GM12801 (cell line): ENCODE data around the gene NDUFB6.

Experiments used
- TF ChIP-seq, protein P1 (sequence below): IDR thresholded peaks from one replicate; pipeline ENCODE4 v1.5.1; 2011; ENCODE audit warnings: control low read depth; ENCODE audit not compliant: insufficient read length; ENCODE audit errors: extremely low read depth

NDUFB6 gene

DNA sequence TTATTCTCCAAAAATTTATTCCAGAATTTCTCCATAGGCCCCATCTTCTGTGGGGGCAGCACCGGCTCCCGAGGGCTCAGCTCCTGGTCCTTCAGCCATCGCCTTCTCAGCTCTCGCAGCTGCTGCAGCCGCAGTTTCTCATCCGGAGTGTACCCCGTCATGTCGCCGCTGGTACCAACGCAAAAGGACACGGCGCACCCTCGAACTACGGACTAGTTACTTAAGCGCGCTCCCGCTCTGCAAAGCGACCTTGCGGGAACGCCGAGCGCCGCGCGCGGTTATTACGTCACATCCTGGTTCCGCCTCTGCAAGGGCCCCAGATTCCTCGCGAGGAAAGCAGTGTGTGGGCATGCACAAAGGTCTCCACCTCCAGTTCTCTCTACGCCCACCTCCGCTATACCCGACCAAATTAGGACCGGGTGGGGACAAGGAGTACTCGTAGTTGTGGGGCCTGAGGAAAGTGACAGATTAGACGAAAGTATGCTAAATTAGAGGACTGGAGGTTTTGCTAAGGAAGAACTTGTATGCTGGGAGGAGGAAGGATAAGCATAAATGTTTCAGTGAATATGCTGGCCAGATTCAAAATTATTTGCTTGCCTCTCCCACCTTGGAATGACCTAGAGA lies at the start of gene NDUFB6:
TSS of gene NDUFB6 (minus strand) at position 260 of the 624 bp plus-strand sequence. CDS start at position 161, 99 bp downstream.
- TF ChIP-seq, protein P1, sequence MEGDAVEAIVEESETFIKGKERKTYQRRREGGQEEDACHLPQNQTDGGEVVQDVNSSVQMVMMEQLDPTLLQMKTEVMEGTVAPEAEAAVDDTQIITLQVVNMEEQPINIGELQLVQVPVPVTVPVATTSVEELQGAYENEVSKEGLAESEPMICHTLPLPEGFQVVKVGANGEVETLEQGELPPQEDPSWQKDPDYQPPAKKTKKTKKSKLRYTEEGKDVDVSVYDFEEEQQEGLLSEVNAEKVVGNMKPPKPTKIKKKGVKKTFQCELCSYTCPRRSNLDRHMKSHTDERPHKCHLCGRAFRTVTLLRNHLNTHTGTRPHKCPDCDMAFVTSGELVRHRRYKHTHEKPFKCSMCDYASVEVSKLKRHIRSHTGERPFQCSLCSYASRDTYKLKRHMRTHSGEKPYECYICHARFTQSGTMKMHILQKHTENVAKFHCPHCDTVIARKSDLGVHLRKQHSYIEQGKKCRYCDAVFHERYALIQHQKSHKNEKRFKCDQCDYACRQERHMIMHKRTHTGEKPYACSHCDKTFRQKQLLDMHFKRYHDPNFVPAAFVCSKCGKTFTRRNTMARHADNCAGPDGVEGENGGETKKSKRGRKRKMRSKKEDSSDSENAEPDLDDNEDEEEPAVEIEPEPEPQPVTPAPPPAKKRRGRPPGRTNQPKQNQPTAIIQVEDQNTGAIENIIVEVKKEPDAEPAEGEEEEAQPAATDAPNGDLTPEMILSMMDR = no peak

DNA sequence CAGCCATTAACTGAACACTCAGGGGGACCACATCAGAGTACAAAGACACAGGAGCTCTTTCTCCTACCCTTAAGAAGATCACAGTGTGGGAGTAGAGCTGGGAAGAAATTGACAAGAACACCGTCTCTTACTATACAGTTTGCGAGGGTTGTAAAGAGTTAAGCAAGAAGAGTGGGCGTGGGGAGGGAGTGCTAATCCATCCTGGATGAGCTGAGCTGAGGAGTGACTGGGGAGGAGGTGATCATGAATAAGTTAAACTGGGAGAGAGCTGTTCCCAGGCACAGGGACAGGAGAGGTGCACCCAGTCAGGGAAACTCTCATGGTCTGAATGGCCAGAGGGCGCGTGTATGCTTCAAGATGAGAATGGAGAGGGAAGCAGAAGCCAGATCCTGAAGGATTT lies 45.3 kb upstream of the NDUFB6 start:
- TF ChIP-seq, protein P1 = no peak

DNA sequence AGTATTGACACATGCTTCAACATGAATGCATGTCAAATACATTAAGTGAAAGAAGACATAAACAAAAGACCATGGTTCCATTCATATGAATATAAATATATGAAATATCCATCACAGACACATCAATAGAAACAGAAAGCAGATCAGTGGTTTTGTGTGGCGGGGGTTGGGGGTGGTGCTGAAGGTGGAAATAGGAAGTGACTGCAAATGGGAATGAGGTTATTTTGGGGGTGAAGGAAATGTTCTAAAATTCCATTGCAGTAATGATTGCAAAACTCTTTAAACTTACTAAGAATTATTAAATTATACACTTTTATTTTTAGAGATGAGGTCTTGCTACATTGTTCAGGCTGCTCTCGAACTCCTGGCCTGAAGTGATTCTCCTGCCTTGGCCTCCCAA lies 33.9 kb upstream of the NDUFB6 start:
- TF ChIP-seq, protein P1 = no peak

DNA sequence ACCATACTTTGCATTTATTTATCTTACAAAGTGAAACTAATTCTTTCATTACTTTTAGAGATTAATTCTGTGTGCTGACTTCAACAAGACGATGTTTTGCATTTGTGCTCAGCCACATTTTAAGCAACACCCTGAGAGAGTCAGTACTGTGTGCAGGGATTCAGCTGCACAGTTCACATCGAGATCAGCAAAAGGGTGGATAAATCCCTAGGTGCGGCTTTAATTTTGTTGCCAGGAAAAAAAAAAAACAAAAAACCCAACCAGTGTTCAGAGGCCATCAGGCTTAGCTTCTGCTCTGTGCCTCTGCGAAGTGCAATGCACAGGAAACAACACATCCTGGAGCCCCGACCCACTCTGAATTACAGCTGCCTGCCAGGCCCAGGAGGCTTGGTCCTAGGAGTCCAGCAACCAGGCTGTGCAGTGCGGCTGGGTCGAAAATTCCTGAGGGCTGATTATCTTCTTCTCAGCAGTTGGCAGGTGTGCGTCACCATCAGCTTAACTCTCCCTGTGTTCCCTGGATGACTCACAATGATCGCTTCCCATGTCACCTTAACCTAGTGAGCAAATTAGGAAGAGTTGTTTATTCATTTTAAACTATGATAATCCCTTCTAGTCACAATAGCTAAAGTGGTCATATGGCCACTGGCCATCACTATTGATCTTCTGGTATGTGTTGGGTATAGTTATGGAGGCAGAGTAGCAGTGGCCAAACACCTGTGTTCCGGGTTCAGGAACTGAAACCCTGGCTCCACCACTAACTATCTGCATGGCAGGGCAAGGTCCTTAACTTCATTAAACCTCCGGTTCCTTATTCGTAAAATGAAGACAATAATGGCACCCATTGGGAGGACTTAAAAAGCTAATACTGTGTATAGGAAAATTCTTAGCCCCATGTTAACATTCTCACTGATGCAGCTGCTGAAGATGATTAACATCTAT lies 31.2 kb upstream of the NDUFB6 start:
- TF ChIP-seq, protein P1 = no peak

DNA sequence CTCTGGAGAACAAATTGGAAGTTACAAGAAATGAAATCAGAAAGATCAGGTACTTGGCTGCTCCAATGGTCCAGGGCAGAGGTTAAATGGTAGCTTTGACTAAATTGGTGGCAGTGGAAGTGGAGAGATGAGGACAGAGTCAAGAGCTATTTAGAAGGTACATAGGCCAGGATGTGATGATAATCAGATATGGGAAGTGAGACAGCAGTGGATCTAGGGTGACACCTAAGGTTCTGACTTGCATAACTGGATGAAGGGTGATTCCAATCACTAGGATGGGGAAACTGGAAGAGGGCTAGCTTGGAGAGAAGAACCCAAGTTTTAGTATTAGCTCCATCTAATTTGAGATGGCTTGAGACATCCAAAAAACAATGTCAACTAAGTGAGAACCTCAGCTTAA lies 24.0 kb upstream of the NDUFB6 start:
- TF ChIP-seq, protein P1 = no peak

DNA sequence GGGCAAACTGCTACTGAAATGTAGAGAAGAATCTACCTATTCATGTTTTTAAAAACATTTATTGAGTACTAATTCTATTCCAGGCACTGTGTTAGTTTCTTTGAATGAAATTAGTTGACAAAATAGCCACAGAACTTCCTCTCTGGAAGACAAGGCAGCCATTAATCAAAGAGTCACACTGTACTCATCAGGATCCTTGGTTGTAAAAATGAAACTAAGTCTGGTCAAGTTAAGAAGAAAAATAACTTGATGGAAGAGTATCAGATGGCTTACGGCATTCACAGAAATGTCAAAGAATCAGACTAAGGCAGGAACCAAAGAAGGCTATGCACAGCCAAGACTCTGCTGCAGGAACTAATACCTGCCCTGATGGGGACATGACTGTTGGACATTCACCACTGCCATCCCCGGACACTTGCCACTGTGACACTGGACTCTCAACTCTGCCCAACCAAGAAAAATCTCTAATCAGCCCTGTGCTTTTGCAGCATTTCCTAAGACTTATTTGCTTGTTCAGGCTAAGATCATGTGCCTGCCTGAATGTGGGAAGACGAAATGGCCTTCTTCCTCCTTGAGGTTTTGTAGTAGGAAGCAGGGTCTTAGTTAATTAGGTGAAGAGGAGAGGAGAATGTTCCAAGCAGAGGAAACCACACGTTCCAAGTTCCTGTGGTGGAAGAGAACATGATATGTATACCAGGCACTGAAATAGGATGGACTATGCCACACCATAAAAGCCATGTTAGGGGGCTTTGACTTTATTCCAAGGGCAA lies 23.3 kb upstream of the NDUFB6 start:
- TF ChIP-seq, protein P1 = no peak

DNA sequence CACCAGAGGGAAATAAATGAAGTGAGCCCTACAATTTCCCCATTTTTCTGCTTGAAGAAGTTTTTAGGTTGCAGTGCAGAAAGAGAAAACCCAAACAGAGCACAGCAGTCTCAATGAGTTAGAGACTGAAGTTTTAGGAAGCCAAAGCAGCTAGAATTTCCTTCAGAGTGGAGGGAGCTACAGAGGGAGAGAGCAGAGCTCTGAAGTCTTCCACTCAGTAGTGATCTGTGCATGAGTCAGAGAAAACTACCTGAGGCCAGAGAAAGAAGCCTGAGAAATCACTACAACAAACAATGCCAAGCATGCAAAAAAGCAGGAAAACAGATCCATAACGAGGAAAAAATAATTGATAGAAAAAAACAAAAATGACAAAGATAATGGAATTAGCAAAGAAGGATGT lies 17.9 kb upstream of the NDUFB6 start:
- TF ChIP-seq, protein P1 = no peak
